ENCODE data around the gene CHCHD3. TPM values are rescaled to one million over a fixed set of nuclear protein-coding genes. Genes with fewer than 3 reads are reported as not detected.

The CHCHD3 gene
- total RNA-seq, 1 experiment from 2014 or later = 102 TPM

DNA sequence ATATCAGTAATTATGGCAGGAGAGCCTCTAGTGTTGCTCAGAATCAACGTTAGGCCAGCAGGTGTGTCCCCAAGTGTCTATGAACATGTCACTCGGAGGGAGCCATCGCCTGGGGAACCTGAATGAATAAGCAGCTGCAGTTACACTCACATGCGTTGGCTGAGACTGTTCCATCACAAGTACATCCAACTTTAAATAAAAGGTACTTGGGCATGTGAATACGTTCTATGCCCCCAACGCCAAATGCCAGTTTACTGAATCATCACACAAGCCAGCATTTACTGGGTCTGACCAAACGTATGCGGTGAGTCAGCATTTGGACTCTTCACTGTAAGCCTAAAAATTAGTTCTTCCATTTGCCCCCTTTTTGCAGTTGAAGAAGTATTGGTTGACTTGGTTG is 298.1 kb downstream of the CHCHD3 start:
- Mint-ChIP-seq H3K36me3 (ENCODE audit: insufficient read depth, unreplicated experiment) (peaks cover 31% of the 10 kb centered on the region), H3K4me3 (ENCODE audit: unreplicated experiment) (no peak overlapping the region), H3K27me3 (ENCODE audit: insufficient read depth, unreplicated experiment) (no peaks in the 10 kb centered on the region), H3K27ac (ENCODE audit: unreplicated experiment) (no peak overlapping the region), H3K9me3 (ENCODE audit: unreplicated experiment) (peaks cover 10% of the 10 kb centered on the region), H3K4me1 (ENCODE audit: low read depth, unreplicated experiment) (no peaks in the 10 kb centered on the region)
- DNase-seq = no peak
- BruUV-seq (replicated peaks) = no TSS peak
- POLR2A ChIA-PET = no interaction called here
- Histone ChIP-seq H3K36me3 (ENCODE audit: control insufficient read depth, insufficient read depth, low read length) (no peaks in the 10 kb centered on the region), H3K27me3 (replicated peaks; ENCODE audit: control insufficient read depth, insufficient read depth, low read length) (no peaks in the 10 kb centered on the region), H3K4me3 (ENCODE audit: low read depth, low read length) (no peak overlapping the region), H3K4me1 (no peaks in the 10 kb centered on the region), H3K9me3 (no peaks in the 10 kb centered on the region)
- TF ChIP-seq CTCF (IDR thresholded peaks at IDR 0.05; ENCODE audit: insufficient read depth in 1 of 2, low read depth in 1 of 2, low read length in 1 of 2, severe bottlenecking in 1 of 2, unreplicated experiment in 1 of 2) = no peak
- intact Hi-C loops (cut with micrococcal nuclease; ENCODE audit: unreplicated experiment) = no loop called here
- CTCF ChIA-PET = interaction anchor here (0.6 kb wide), 1 partner anchor 372 kb away, joined by 3 read pairs; no protein-coding TSS in a partner anchor

GRCh38 chr7:132782777-132783640 is 298.9 kb downstream of the CHCHD3 start:
- Histone ChIP-seq H3K9me3 (no peaks in the 10 kb centered on the region), H3K27me3 (replicated peaks; ENCODE audit: control insufficient read depth, insufficient read depth, low read length) (no peaks in the 10 kb centered on the region), H3K36me3 (ENCODE audit: control insufficient read depth, insufficient read depth, low read length) (no peaks in the 10 kb centered on the region), H3K4me3 (ENCODE audit: low read depth, low read length) (no peak overlapping the region), H3K4me1 (no peaks in the 10 kb centered on the region)
- Mint-ChIP-seq H3K4me3 (ENCODE audit: unreplicated experiment) (no peak overlapping the region), H3K4me1 (ENCODE audit: low read depth, unreplicated experiment) (no peaks in the 10 kb centered on the region), H3K36me3 (ENCODE audit: insufficient read depth, unreplicated experiment) (peaks cover 33% of the 10 kb centered on the region), H3K9me3 (ENCODE audit: unreplicated experiment) (peaks cover 10% of the 10 kb centered on the region), H3K27me3 (ENCODE audit: insufficient read depth, unreplicated experiment) (no peaks in the 10 kb centered on the region), H3K27ac (ENCODE audit: unreplicated experiment) (no peak overlapping the region)
- ChIA-PET CTCF (interaction anchor here (0.6 kb wide), 1 partner anchor 373 kb away, joined by 3 read pairs; no protein-coding TSS in a partner anchor), POLR2A (no interaction called here)
- no TSS peak for BruUV-seq (replicated peaks)
- TF ChIP-seq CTCF (IDR thresholded peaks at IDR 0.05; ENCODE audit: insufficient read depth in 1 of 2, low read depth in 1 of 2, low read length in 1 of 2, severe bottlenecking in 1 of 2, unreplicated experiment in 1 of 2) = no peak
- intact Hi-C loops (cut with micrococcal nuclease; ENCODE audit: unreplicated experiment) = no loop called here
- no peak for DNase-seq

DNA sequence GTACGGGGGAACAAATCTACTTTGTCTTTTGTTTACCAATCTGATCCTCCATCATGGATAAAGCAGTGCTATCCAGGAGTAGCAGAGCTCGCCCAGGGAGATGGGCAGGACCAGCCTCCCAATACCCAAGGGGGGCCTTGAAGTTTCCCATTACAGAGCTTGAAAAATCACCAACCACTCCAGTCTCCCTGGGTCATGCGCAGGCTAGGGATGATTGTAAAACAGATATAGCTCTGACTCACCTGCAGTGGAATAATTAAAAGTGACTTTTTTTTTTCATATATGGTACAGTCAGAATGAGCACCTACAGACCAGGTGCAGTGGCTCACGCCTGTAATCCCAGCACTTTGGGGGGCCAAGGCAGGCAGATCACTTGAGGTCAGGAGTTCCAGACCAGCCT is 301.1 kb downstream of the CHCHD3 start:
- H3K36me3 ChIP-seq (ENCODE audit: control insufficient read depth, insufficient read depth, low read length) = no peaks in the 10 kb centered on the region
- H3K4me3 Mint-ChIP-seq (ENCODE audit: unreplicated experiment) = no peak overlapping the region
- H3K27me3 ChIP-seq (replicated peaks; ENCODE audit: control insufficient read depth, insufficient read depth, low read length) = no peaks in the 10 kb centered on the region
- H3K9me3 ChIP-seq = no peaks in the 10 kb centered on the region
- H3K9me3 Mint-ChIP-seq (ENCODE audit: unreplicated experiment) = no peaks in the 10 kb centered on the region
- H3K27ac Mint-ChIP-seq (ENCODE audit: unreplicated experiment) = no peak overlapping the region
- no peaks in the 10 kb centered on the region for H3K4me1 Mint-ChIP-seq (ENCODE audit: low read depth, unreplicated experiment)
- intact Hi-C loops (cut with micrococcal nuclease; ENCODE audit: unreplicated experiment) = no loop called here
- no TSS peak for BruUV-seq (replicated peaks)
- no peaks in the 10 kb centered on the region for H3K4me1 ChIP-seq
- no peak for DNase-seq
- H3K36me3 Mint-ChIP-seq (ENCODE audit: insufficient read depth, unreplicated experiment) = peaks cover 40% of the 10 kb centered on the region
- ChIA-PET POLR2A (no interaction called here), CTCF (no interaction called here)
- H3K27me3 Mint-ChIP-seq (ENCODE audit: insufficient read depth, unreplicated experiment) = peaks cover 4% of the 10 kb centered on the region
- no peak for TF ChIP-seq CTCF (IDR thresholded peaks at IDR 0.05; ENCODE audit: insufficient read depth in 1 of 2, low read depth in 1 of 2, low read length in 1 of 2, severe bottlenecking in 1 of 2, unreplicated experiment in 1 of 2)
- no peak overlapping the region for H3K4me3 ChIP-seq (ENCODE audit: low read depth, low read length)
